Measurements from ENCODE around the gene RAE1.

Gene RAE1

GRCh38 chr20:57383447-57384347 lies 32.6 kb downstream of the RAE1 start:
- TF ChIP-seq CTCF (IDR thresholded peaks at IDR 0.05; ENCODE audit: insufficient read depth, low read depth, low read length, missing control alignments): no peak
- no peak for DNase-seq (ENCODE audit: low read depth)

GRCh38 chr20:57384486-57384885 lies 33.4 kb downstream of the RAE1 start:
- no peak for TF ChIP-seq CTCF (IDR thresholded peaks at IDR 0.05; ENCODE audit: insufficient read depth, low read depth, low read length, missing control alignments)
- no peak for DNase-seq (ENCODE audit: low read depth)
- H3K4me3 ChIP-seq (ENCODE audit: low read depth, low read length): no peak overlapping the region

More at GRCh38 chr20:57383447-57384347, 32.6 kb downstream of the RAE1 start:
- no peak overlapping the region for H3K4me3 ChIP-seq (ENCODE audit: low read depth, low read length)

DNA sequence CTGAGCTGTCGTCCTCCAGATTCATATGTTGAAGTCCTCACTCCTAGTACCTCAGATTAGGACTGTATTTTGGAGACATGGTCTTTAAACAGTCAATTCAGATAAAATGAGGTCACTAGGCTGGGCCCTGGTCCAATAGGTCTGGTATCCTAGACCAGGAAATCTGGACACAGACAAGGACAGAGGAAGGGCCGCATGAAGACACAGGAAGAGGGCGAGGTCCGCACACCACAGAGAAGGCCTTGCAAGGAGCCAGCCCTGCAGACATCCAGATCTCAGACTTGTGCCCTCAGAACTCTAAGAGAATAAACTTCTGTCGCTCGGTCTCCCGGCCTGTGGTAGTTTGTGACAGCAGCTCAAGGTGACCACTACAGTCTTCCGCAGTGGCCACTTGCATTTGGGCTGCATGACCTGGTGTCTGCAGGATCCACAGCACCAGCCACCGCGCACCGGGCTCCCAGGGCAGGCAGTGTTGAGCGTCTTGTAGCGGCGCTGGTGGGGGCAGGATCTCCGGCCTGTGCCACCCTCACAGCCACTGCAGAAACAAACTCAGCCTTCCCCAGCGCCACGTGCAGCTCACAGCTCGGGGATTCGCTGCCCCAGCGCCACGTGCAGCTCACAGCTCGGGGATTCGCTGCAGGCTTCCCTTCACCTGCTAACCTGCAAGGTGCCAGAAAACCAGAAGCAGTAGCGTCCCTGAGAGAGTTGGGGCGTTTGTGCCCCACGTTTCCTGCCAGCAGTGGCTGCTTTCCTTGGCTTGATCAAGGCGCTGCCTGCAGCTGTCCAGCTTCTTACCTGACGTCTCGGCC lies 34.1 kb downstream of the RAE1 start:
- no peak overlapping the region for H3K4me3 ChIP-seq (ENCODE audit: low read depth, low read length)
- DNase-seq (ENCODE audit: low read depth): no peak
- TF ChIP-seq CTCF (IDR thresholded peaks at IDR 0.05; ENCODE audit: insufficient read depth, low read depth, low read length, missing control alignments): no peak

- TF ChIP-seq CTCF (IDR thresholded peaks at IDR 0.05; ENCODE audit: insufficient read depth, low read depth, low read length, missing control alignments): no peak
- DNase-seq (ENCODE audit: low read depth): no peak
- H3K4me3 ChIP-seq (ENCODE audit: low read depth, low read length): no peak overlapping the region
Measured at GRCh38 chr20:57385940-57386339, 34.9 kb downstream of the RAE1 start.

GRCh38 chr20:57386762-57387161 lies 35.7 kb downstream of the RAE1 start:
- TF ChIP-seq CTCF (IDR thresholded peaks at IDR 0.05; ENCODE audit: insufficient read depth, low read depth, low read length, missing control alignments): no peak
- no peak for DNase-seq (ENCODE audit: low read depth)
- H3K4me3 ChIP-seq (ENCODE audit: low read depth, low read length): no peak overlapping the region

GRCh38 chr20:57387463-57387862 lies 36.4 kb downstream of the RAE1 start:
- no peak for TF ChIP-seq CTCF (IDR thresholded peaks at IDR 0.05; ENCODE audit: insufficient read depth, low read depth, low read length, missing control alignments)
- no peak for DNase-seq (ENCODE audit: low read depth)
- H3K4me3 ChIP-seq (ENCODE audit: low read depth, low read length): no peak overlapping the region

All from GM12865 (cell line).